ENCODE data around the gene OR2F1. TPM values are rescaled to one million over a fixed set of nuclear protein-coding genes. Genes with fewer than 3 reads are reported as not detected.

The OR2F1 gene
- under 1 TPM; 0.04 to 0.33 (median 0.12) TPM for polyA plus RNA-seq (ENCODE audit: insufficient read length in 4 of 4)

- no peak for DNase-seq (ENCODE audit: low read depth in 4 of 4, low spot score in 2 of 4)
These were observed at the start of gene OR2F1 for GRCh38 chr7:143954544-143954943. OR2F1 (plus strand) TSS chr7:143954844; CDS start chr7:143959971, 5,127 bp downstream.

GRCh38 chr7:143905509-143905908 is 49.1 kb upstream of the OR2F1 start:
- no peak for DNase-seq (ENCODE audit: low read depth in 4 of 4, low spot score in 2 of 4)

DNA sequence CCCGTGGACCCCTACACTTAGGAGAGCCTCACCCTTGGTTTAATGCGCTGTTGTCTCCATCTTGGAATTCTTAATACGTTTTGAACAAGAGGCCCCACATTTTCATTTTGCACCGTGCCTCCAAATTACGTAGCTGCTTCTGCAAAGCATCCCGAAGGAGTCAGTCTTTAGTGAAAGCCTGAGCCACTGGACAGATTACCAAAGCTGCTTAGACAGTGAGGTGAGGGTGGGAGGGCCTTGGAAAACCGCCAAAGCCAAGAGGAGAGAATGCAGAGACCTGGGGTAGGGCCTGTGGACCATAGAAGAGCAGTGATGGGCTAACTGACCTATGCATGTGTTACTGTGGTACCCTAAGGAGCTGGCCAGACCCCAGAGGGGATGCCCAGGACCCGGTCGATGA is 48.5 kb upstream of the OR2F1 start:
- DNase-seq (ENCODE audit: low read depth in 4 of 4, low spot score in 2 of 4) = no peak

DNA sequence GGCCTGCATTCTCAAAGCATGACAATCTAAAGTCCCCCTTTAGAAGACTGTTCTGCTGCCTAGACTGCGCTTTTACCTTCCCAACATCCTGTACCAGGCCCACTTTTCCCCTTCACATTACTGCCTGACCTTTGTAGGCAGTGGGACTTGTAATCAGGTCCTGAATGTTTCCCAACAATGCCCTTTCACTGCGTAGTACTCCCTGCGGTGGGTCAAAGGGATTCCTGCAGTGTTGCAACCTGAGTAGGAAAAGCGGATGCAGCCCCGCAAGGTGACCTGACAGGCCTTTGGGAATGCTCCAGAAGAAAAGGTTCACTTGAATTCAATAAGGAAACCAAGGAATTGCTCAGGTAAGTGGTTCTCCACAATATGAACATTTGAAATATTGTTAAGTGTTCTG is 47.7 kb upstream of the OR2F1 start:
- DNase-seq (ENCODE audit: low read depth in 4 of 4, low spot score in 2 of 4) = no peak

- DNase-seq (ENCODE audit: low read depth in 4 of 4, low spot score in 2 of 4) = no peak
These were observed 46.5 kb upstream of the OR2F1 start for GRCh38 chr7:143908120-143908519.

DNA sequence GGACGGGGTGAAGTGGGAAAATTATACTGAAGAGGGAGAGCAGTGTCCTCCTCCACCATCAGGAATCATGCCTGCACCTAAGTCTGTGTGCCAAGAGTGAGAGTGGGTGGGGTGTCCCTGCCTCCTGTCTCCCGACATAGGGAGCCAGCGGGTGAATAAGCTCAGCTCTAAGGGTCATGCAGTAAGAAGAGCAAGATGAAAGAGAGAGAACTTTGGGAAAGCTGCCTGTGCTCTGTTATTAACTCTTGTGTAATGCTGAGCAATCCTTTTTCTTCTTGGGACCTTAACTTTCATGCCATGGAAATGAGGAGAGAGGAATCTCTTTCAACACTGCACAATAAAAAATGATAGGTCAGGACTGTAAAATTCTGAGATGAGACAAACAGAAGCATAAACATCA is 44.8 kb upstream of the OR2F1 start:
- no peak for DNase-seq (ENCODE audit: low read depth in 4 of 4, low spot score in 2 of 4)

- DNase-seq (ENCODE audit: low read depth in 4 of 4, low spot score in 2 of 4) = no peak
These were observed 44.0 kb upstream of the OR2F1 start for GRCh38 chr7:143910473-143911248.

DNA sequence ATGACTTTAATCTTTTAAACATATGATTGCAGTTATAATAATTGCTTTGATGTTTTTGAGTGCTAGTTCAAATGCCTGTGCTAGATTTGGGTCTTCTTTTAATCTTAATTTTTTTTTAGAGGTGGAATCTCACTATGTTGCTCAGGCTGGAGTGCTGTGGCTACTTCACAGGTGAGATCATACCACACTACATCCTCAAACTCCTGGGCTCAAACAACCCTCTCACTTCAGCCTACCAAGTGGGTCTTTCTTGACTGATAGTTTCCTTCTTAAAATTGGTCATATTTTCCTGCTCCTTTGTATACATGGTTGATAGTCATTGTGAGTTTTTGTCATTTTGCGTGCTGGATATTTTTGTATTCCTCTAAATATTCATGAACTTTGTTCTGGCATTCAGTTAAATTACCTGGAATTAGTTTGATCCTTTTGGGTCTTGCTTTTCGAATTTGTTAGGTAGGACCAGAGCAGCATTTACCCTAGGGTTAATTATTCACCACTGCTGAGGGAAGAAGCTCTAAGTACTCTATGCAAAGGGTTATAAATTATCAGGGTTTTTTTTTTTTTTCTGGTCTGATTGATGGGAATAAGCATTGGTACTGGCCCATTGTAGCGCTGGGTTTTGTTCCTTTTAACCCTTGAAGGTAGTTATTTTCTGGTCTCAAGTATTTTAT is 40.6 kb upstream of the OR2F1 start:
- no peak for DNase-seq (ENCODE audit: low read depth in 4 of 4, low spot score in 2 of 4)

DNA sequence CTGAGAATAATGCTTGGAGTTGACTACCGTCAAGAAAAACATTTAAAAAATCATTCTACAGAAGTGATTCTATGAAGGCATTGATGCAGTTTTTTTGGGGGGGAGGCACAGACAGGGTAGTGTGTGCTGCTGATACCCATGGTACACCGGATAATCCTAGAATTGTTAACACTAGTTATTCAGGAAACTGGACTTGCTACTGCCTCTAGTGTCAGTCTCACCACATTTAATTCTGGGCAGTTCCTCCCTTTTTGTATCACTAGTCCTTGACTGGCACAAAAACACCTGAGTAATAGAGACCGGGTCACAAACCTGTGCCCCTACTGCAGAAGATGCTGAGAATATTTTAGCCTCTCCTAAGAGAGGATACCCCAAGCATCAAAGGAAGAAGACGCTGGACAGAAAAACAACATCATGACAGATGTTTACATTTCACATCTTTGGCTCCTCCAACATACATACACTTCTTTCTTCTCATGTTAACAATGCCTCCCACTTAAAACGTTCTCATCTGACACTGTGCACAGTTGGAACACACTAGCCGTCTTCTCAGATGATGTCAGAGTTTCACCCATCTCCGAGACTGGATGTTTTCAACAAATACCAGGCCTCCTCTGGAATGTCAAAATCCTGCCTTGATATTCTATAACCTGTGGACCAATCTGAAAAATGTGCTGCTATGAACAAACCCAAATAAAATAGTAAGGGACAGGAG is 39.5 kb upstream of the OR2F1 start:
- DNase-seq (ENCODE audit: low read depth in 4 of 4, low spot score in 2 of 4) = no peak

- no peak for DNase-seq (ENCODE audit: low read depth in 4 of 4, low spot score in 2 of 4)
These were observed 29.8 kb upstream of the OR2F1 start for GRCh38 chr7:143924851-143925250.

DNA sequence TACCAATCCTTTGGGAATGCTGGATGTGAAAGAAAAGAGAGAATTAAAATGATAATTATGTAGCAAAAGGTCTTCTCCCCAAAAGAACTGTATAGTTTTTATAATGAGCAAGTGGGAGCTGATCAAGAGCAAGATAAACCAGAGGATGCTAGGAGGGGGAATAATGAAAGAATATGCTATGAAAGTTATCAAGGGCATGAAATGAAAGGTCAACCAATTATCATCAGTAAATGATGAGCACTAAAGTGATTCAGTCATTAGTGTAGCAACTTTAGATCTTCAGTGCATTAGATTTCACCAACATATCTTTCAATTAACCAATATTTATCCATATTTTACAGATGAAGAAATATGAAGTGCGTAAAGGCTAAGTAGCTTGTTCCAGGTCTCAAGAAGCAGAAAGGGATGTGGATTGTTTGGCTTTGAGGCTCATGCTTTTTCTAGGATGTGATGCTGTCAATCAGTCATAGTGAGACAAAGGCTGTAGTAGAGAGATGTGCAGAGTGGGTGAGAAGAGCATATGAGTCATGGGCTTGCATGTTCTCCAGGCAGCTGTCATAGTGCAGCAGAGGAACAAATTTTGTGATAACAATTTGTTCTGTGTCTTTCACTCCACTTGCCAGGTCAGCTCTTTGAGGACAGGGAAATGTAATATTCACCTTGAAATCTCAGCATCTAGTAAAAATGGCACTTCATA is 25.3 kb upstream of the OR2F1 start:
- no peak for DNase-seq (ENCODE audit: low read depth in 4 of 4, low spot score in 2 of 4)

- DNase-seq (ENCODE audit: low read depth in 4 of 4, low spot score in 2 of 4) = no peak
These were observed 22.9 kb upstream of the OR2F1 start for GRCh38 chr7:143931739-143932138.

DNA sequence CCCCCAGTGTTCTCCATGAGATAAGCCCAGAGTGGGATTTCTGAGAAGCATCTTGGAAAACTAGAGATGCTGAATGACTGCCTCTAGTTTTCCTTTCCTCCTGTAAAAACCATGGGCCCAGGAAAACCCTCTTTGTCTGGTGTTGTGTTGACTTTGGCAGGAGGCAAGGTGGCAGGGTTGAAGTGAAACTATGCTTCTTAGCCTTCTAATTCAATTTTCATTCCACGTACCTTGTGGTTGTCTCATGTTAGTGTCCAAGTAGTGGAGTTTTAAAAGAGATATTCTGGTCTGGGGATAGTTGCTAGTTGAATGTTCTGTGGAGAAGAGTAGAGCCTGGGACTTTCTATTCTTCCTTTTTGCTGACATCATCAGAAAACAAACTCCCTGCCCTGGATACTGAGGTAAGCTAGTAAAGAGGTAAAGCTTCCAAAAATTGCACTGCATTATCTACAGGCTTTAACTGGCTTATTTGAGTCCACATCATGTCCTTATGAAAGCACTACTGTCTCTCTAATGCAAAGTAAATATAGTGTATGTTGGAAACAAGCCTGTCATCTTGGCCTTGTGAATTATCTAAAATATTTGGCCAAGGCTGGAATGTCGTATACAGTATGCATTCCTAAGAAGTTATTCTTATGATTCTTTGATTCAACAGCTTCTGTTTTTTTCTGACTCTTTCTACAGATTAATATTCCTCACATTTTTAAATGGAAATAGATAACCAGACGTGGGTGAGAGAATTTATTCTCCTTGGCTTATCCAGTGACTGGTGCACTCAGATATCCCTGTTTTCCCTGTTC is 19.9 kb upstream of the OR2F1 start, which contains the start of gene OR2F2:
OR2F2 (plus strand) TSS at position 708 of the 800 bp plus-strand sequence; CDS start at position 708, 0 bp downstream.
- no peak for DNase-seq (ENCODE audit: low read depth in 4 of 4, low spot score in 2 of 4)

DNA sequence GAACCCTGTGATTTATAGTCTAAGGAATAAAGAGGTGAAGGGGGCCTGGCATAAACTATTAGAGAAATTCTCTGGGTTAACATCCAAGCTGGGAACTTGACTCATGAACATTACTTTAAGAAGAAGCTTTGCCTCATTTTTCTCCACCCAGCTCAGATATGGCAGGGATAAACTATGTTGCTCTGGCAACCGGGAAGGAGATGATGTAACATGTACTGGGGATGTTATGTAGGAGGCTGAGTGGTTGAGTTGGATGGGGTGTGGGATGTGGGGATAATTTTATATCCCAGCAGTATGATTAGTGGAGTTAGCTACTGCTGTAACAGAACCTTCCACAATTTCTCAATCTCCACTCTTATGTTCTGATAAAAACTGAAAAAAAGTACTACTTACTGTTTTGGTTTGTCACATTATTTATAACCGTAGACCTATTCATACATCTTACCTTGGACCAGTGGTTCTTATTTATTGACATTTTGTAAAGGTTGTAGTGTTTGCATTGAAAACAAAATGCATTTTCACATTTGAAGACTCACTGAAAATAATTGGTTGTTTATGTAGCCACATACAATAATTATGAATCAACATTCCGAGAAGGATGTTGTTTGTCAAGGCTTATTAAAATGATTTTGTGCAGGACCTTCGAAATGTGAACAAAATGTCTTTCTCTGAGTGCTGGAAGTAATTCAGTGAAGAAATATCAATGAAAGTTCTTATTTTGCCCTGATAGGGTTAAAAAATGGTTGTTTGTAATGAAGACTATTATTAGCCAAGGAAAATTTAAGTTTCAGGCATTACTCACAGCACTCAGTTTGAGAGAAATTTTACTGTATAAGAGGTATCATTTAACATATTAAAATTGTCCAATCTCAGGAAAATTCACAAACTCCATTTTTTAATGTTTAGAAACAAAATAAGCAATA is 18.3 kb upstream of the OR2F1 start:
- no peak for DNase-seq (ENCODE audit: low read depth in 4 of 4, low spot score in 2 of 4)

DNA sequence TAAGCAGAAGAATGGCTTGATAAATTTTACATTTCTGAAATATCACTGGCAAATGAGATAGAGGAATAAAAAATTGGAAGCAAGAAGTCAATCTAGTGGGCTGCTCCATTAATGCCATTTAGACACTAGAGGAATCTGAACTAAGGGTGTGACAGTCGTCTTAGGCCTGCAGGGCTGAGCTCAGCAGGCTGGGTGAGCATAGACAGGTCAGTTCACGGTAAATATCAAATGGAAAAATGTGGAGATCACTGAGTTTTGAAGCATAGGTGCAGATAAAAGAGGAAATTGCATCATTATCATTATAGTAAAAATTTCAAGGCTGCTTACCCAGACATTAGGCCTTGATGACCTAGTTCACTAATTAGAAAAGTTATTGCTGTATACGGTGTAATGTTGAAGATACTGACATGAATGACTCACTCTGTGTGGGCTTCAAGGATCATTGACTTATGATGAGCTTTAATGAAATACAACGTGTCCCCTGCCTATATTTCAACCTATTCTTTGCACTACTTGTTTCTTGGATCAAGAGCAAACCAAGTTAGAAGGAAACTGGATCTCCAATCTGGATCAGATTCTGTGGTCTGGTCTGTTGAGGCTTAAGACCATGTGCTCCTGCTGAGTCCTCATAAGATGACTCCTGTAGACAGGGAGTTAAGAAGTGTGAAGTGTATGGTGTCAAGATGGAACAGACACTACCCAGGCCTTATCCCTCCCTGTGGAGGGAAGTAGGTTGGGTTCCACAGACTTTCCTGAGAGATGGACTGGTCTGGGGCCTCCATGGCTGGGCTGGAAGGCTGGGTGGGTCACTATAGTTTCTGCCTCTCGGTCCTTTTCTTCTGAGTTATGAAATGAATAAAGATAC is 16.0 kb upstream of the OR2F1 start:
- DNase-seq (ENCODE audit: low read depth in 4 of 4, low spot score in 2 of 4) = no peak

GRCh38 chr7:143945423-143945822 is 9.2 kb upstream of the OR2F1 start:
- no peak for DNase-seq (ENCODE audit: low read depth in 4 of 4, low spot score in 2 of 4)

DNA sequence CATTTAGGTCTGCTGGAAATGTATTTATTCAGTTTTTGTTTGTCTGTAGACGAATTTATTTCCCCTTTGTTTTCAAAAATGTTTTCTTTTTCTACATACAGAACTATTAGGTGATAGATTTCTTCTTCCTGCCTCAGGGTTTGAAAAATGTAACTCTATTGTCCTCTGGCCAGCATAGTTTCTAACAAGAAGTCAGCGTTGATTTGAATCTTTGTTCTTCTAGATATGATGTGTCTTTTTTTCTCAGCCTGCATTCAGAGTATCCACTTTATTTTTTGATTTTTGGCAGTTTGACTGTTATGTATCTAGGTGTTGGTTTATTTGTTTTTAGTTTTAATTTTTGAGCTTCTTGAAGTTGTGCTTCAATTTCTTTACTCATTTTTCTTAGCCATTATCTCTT is 7.5 kb upstream of the OR2F1 start:
- DNase-seq (ENCODE audit: low read depth in 4 of 4, low spot score in 2 of 4) = no peak

DNA sequence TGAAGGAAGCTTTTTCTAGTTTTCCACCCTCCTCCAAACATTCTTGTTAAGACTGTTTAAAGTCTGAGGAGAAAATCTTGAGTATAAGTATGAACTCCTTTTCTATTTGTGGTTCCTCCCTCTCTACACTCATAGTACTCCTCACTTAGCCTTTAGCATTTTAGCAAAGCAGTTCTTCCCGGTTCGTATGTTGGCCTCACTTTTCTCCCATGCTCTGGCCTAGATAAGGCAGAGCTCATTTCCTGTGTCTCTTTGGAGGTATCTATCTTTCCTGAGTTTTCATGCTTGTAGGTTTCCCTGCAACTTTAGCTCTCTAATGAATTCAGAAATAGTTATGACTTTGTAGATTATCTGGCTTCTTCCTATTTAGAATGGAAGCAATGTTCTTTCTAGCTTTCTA is 5.9 kb upstream of the OR2F1 start:
- DNase-seq (ENCODE audit: low read depth in 4 of 4, low spot score in 2 of 4) = no peak
